ENCODE results near the gene CD200. TPM values are rescaled to one million over a fixed set of nuclear protein-coding genes. Genes with fewer than 3 reads are reported as not detected.
A peak's percentile ranks its signal among the peaks of the same experiment; 100 is the strongest.

Gene CD200, protein sequence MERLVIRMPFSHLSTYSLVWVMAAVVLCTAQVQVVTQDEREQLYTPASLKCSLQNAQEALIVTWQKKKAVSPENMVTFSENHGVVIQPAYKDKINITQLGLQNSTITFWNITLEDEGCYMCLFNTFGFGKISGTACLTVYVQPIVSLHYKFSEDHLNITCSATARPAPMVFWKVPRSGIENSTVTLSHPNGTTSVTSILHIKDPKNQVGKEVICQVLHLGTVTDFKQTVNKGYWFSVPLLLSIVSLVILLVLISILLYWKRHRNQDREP
- 10.7 TPM for polyA plus RNA-seq (ENCODE audit: insufficient read length)

DNA sequence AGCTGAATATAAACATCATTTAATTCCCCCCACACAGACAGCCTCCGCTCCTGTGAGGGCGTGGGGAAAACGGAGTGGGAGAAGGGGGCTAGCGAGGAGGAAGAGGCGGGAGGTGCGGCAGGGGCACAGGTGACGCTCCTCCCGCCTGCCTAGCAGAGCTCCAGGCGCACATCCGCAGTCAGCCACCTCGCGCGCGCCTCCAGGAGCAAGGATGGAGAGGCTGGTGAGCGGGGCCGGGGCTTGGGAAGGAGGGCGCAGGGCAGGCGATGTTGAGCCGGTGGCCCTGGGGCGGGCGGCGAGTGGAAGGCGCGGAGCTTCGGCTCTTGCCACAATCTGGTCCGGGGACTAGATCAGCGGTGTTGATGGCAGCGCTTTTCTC, at the start of gene CD200:
TSS of gene CD200 (plus strand) at position 155 of the 379 bp plus-strand sequence. CDS start at position 212, 57 bp downstream.
- DNase-seq, result peak; percentile 78

GRCh38 chr3:112289011-112289410, 43.9 kb upstream of the CD200 start:
- no peak for DNase-seq

- DNase-seq, result peak; percentile 71
These were observed 39.3 kb upstream of the CD200 start, which contains the start of gene SLC9C1 for GRCh38 chr3:112293368-112294321. Gene SLC9C1 (minus strand): TSS chr3:112294216. CDS start chr3:112286791, 7,425 bp downstream.

DNA sequence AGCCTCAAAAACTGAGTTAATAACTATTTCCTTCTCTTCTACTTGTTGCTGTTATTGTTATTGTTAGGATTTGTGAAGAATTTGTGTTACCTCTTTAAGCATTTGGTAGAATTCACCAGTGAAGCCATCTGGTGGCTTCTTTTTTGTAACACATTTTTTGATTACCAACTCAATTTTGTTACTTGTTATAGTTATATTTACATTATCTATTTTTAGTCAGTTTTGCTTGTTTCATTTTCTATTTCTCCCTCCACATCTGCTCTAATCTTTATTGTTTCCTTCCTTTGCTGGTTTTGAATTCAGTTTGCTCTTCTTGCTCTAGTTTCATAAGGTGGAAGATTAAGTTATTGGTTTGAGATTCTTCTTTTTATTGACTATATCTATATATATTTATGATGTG, 35.2 kb upstream of the CD200 start:
- DNase-seq, result no peak

GRCh38 chr3:112298781-112299180, 34.2 kb upstream of the CD200 start:
- no peak for DNase-seq

GRCh38 chr3:112302150-112302830, 30.7 kb upstream of the CD200 start:
- DNase-seq, result no peak

GRCh38 chr3:112302881-112303763, 29.8 kb upstream of the CD200 start:
- DNase-seq, result peak; percentile 11

DNA sequence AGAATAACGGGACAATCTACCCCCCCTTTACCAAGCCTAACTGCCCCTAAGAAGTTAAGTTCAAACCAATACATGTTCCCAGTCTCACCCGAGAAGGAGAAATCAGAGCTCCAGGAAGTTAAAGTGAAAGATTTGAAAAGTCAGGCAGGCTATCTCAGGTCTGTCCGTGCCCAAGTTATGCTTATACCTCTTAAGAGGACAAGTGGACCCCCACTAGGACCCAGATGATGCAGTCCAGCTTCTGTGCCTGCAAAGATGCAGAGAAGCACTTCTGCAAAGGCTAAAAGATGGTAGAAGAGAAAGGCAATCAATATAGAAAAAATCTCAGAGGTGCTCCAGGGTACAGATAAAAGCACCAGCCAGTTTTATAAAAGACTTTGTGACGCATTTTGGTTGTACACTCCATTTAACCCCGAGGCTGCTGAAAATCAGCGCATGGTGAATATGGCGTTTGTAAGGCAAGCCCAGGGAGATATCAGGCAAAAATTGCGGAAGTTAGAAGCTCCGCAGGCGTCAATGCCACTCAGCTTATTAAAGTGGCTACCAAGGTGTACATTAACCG, 29.1 kb upstream of the CD200 start:
- DNase-seq, result peak; percentile 43

GRCh38 chr3:112304611-112305010, 28.3 kb upstream of the CD200 start:
- DNase-seq, result no peak

GRCh38 chr3:112306825-112307224, 26.1 kb upstream of the CD200 start:
- no peak for DNase-seq

DNA sequence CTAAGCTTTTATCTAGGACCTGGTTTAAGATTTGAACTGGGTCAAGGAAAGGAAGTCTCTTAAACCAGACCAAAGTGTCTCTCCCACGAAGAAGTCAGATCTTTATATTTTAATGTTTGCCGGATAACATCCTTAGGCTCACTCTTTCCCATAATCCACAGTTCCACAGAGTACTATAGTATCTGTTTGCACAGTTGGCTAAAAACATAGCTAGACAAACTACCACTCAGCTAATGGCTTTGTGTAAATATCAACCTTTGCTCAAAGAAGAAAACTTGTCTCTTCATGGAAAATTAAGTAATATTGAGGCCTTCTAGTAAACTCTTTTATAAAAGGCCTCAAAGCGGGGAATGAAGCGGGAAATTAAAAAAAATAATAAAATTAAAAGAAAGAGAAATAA, 25.4 kb upstream of the CD200 start:
- DNase-seq, result no peak

DNA sequence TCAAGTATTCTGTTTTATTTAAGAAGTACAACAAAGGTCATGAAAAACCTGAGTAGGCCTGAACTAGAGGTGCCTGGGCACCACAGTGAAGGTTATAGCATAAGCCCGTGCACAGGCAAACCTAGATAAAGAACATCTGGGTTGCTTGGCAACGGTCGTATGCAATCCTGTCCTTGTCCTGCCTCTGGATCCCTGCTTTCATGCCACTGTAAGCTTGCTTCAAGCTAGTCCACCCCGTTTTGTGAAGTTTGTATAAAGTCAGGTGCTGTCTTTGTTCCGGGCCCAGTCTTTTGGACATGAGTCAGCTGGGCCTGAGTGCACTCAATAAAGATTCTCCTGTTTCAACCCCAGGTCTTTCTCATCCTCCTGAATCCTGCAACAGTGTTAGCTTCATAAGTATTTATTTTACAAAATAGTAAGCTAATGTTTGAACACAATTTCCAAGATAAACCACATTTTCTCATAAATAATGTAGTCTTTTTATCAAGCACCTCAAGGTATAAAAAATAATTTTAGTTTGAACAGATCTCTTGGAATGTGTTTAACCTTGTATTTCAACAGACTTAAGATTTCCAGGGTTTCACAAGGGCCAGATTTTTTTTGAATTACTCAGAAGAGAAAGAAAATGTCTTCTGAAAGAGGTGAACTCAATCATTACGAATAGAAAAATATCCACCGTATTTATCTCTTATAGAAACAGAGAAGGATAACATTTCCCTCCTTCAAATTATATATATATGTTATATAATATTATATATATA, 24.6 kb upstream of the CD200 start:
- no peak for DNase-seq

GRCh38 chr3:112314649-112315048, 18.3 kb upstream of the CD200 start:
- DNase-seq, result no peak

DNA sequence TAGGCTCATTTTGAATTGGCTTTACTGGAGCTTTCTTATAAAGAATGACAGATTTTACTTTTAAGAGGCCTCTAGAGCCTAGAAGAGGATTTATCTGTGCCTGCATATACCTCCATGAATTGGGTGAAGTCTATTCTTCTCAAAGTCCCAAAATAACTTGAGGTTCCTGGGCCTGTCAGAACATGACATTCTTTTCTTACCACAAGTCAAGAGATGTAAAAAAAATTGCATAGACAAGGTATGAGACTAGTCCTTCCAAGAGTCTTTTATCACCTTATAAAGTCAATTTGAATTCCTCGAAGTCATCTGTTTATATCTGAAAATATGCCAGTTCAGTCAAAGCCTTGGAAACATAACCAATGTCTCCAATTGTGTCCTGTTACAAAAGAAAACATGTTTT, 17.2 kb upstream of the CD200 start:
- no peak for DNase-seq

- no peak for DNase-seq
These were observed 13.3 kb upstream of the CD200 start for GRCh38 chr3:112319516-112320276.

DNA sequence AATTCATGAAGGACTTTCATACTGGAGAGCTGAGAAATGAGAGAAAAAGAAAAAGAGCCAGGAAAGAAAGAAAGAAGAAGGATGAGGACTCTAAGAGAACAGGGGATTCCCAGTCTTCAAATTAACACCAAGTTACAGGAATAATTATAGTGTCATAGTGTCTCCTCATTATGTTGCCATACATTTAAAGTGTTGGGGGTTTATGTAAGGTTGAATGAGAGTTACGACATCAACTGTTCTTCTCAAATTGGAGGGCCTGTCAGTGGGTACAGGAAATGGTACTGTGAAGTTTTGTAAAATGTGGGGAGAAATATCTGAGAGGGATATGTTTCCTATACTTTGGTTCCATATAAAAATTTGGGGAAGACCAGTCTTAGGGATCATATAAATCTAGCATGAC, 12.3 kb upstream of the CD200 start:
- DNase-seq, result no peak

DNA sequence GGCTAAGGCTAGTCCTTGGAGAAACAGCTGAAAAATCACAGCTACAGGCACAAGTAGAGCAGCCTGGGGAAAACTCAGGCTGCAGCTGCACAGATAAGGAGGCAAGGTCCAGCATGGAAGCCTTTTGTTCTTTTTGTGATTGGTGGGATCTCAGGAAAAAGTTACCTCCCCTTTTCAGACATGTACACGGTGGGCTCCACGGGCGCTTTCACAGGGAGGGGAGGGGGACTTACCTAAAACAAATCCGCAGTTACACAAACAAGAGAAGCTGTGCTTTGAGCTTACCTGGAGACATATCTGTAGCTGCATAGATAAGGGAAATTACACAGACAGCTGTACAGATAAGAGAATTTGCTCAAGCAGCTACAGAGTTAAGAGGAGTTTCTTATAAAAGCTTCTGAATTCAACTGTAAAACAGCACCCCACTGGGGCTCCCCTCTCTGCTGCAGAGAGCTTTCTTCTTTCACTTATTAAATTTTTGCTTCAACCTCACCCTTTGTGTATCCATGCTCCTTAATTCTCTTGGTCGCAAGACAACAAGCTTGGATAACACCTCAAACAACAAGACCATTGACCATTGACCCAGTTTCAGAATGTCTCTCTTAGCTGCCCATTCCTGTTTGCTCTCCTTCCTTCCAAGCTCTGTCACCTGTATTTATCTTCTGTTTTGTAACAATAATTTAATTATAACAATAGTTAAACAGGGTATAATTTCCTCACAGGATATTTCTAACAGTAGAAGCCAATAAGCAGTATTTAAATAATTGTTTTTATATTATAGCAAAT, 10.9 kb upstream of the CD200 start:
- DNase-seq, result no peak

GRCh38 chr3:112327371-112327951, 5.5 kb upstream of the CD200 start:
- peak; percentile 34 for DNase-seq

DNA sequence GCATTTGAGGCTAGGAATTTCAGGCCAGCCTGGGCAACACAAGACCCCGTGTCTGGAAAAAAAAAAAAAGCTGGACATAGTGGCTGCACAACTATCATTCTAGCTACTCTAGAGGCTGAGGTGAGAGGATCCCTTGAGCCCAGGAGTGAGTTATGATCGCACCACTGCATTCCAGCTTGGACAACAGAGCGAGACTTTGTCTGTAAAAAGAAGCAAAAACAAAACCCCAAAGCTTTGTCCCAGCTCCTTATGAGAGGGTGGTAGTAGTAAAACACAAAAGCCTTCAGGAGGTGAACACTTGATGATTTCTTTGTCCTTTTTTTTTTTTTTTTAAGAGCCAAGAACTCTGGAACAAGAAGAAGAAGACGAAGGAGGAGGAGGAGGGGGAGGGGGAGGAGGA, 1.1 kb upstream of the CD200 start:
- DNase-seq, result no peak

All from hindlimb muscle (tissue), 1 donor.